Sigmoid colon (tissue), 7 donors: Measurements from ENCODE around the gene ITIH4. TPM values are rescaled to one million over a fixed set of nuclear protein-coding genes. Genes with fewer than 3 reads are reported as not detected.

Experiments
- DNase-seq: peaks from one replicate; pipeline ENCODE4 v3.0.0-alpha.2; 2019
- H3K27ac ChIP-seq, 4 donors: fragments of 200-600 bp; sonication (generic); one replicate each; pipeline ENCODE4 v1.5.1; 2016 to 2019; ENCODE audit warnings: mild to moderate bottlenecking in 1 of 4
- H3K27me3 ChIP-seq, 3 donors: fragments of 200-600 bp; sonication (generic); one replicate each; pipeline ENCODE4 v1.5.1; 2019; ENCODE audit warnings: mild to moderate bottlenecking in 1 of 3
- H3K36me3 ChIP-seq, 4 donors: fragments of 200-600 bp; sonication (generic); one replicate each; pipeline ENCODE4 v1.5.1; 2016 to 2019
- H3K4me1 ChIP-seq, 4 donors: fragments of 200-600 bp; sonication (generic); one replicate each; pipeline ENCODE4 v1.5.1; 2017 to 2019
- H3K4me3 ChIP-seq, 4 donors: fragments of 200-600 bp; sonication (generic); one replicate each; pipeline ENCODE4 v1.5.1; 2017 to 2019; ENCODE audit warnings: mild to moderate bottlenecking in 2 of 4, moderate library complexity in 1 of 4
- H3K9me3 ChIP-seq, 4 donors: fragments of 200-600 bp in 3 of 4; sonication (generic) in 3 of 4; one replicate each; pipeline versions ENCODE4 v1.5.1 to v1.6.1; 2013 to 2019
- EP300 ChIP-seq, 4 donors: sonication (generic); formaldehyde crosslinking; IDR thresholded peaks; one replicate each; pipeline ENCODE4 v1.6.1; 2017; ENCODE audit warnings: antibody characterized with exemption in 4 of 4
- POLR2A ChIP-seq, 2 donors: fragments of 450-650 bp; IDR thresholded peaks; one replicate each; pipeline ENCODE4 v1.6.1; 2016; ENCODE audit warnings: antibody characterized with exemption in 2 of 2, mild to moderate bottlenecking in 2 of 2, moderate library complexity in 2 of 2
- POLR2AphosphoS5 ChIP-seq, 4 donors: sonication (generic); formaldehyde crosslinking; IDR thresholded peaks; one replicate each; pipeline ENCODE4 v1.6.1; 2017; ENCODE audit warnings: antibody characterized with exemption in 4 of 4
- WGBS, 2 donors: extraction: QIAGEN DNeasy Blood & Tissue Kit; methylation state at CpG; one replicate each; pipeline ENCODE4 v1.1.7; 2013; 5-methylcytosine and 5-hydroxymethylcytosine counted together
- intact Hi-C: fragments of 100-400 bp; cut with DNase I; formaldehyde crosslinking; loops from one replicate; pipeline ENCODE4 v1.15.1; 2023
- polyA plus RNA-seq, 3 donors: library from polyadenylated mRNA; stranded (reverse); fragments of 200-250 nt; gene quantifications; one replicate each; pipeline ENCODE4 v1.2.3, GENCODE V29; 2013
- total RNA-seq, 4 donors: library from RNA; depleted of rRNA; stranded (reverse); fragments of >200 nt; gene quantifications; one replicate each; pipeline ENCODE4 v1.1.0, GENCODE V29; 2016
- TF ChIP-seq, protein P1 (sequence below), 4 experiments: fragments of 450-650 bp in 3 of 4; fragments of 200-600 bp in 1 of 4; IDR thresholded peaks; one replicate each; pipeline ENCODE4 v1.5.1; 2016 to 2019; ENCODE audit warnings: antibody characterized with exemption in 4 of 4, mild to moderate bottlenecking in 3 of 4, moderate library complexity in 2 of 4
- donor health status: healthy with polysubstance abuse.
- donor health status: Bipolar disorder and iron deficiency.
- donor health status: healthy.

ITIH4 gene
- total and polyA plus RNA-seq, 7 donors, result 2.5 to 12.2 (median 5.6) TPM; not detected in 2

DNA sequence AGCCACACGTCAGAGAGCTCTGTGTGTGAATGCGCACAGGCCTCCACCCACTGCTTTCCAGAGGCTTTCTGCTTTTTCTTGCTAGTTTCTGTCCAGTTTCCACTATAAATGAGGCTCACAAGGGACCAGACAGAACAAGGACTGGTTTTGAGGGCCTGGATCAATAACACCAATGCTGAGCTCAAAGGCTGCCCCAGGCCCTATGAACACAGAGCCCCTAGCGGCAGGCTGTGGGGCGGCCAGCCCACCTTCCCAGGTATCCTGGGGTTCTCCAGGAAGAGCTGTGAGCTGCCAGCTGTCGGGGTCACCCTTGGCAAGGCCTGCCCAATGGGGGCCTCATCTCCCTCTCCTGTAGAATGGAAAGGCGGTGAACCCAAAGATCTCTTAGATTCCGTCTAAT lies 38.1 kb downstream of the ITIH4 start:
- intact Hi-C loops, result no loop called here
- no peak for DNase-seq
- TF ChIP-seq POLR2A (IDR thresholded peaks at IDR 0.05), result no peak
- TF ChIP-seq POLR2AphosphoS5 (IDR thresholded peaks at IDR 0.05), result no peak
- TF ChIP-seq, protein P1, sequence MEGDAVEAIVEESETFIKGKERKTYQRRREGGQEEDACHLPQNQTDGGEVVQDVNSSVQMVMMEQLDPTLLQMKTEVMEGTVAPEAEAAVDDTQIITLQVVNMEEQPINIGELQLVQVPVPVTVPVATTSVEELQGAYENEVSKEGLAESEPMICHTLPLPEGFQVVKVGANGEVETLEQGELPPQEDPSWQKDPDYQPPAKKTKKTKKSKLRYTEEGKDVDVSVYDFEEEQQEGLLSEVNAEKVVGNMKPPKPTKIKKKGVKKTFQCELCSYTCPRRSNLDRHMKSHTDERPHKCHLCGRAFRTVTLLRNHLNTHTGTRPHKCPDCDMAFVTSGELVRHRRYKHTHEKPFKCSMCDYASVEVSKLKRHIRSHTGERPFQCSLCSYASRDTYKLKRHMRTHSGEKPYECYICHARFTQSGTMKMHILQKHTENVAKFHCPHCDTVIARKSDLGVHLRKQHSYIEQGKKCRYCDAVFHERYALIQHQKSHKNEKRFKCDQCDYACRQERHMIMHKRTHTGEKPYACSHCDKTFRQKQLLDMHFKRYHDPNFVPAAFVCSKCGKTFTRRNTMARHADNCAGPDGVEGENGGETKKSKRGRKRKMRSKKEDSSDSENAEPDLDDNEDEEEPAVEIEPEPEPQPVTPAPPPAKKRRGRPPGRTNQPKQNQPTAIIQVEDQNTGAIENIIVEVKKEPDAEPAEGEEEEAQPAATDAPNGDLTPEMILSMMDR (IDR thresholded peaks at IDR 0.05), result no peak
- no peak for TF ChIP-seq EP300 (IDR thresholded peaks at IDR 0.05)
- WGBS, 2 donors, result 87 to 92% methylated on average over 7 of the region's 7 CpGs
- H3K27me3 ChIP-seq, result no peaks in the 10 kb centered on the region
- no peaks in the 10 kb centered on the region for H3K9me3 ChIP-seq
- H3K4me1 ChIP-seq, result no peaks in the 10 kb centered on the region
- H3K4me3 ChIP-seq, result no peak overlapping the region
- no peak overlapping the region for H3K27ac ChIP-seq
- H3K36me3 ChIP-seq, result no peaks in the 10 kb centered on the region

DNA sequence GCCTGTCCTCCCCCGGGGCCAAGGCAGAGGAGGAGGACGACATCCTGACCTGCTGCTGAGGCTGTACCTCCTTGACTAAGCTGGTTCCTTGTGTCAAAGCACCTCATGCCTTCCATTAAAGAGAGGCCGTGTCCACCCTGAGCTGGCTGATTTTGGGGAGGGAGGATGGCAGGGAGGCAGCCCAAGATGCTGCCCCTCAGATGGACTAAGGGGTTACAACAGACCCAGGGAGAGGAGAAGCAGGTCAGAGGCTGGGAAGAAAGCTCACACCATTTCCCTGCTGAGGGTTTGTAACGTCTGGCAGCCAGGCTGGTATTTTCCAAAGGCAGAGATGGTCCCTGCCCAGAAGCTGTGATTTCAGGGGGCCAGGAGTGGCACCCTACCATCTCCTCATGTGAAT lies 38.5 kb downstream of the ITIH4 start:
- no peaks in the 10 kb centered on the region for H3K27me3 ChIP-seq
- H3K4me3 ChIP-seq, result no peak overlapping the region
- no peaks in the 10 kb centered on the region for H3K36me3 ChIP-seq
- H3K4me1 ChIP-seq, result no peaks in the 10 kb centered on the region
- intact Hi-C loops, result no loop called here
- no peak overlapping the region for H3K27ac ChIP-seq
- H3K9me3 ChIP-seq, result no peaks in the 10 kb centered on the region
- TF ChIP-seq EP300 (IDR thresholded peaks at IDR 0.05), result no peak
- DNase-seq, result no peak
- 83 to 86% methylated on average over 4 of the region's 4 CpGs for WGBS, 2 donors

DNA sequence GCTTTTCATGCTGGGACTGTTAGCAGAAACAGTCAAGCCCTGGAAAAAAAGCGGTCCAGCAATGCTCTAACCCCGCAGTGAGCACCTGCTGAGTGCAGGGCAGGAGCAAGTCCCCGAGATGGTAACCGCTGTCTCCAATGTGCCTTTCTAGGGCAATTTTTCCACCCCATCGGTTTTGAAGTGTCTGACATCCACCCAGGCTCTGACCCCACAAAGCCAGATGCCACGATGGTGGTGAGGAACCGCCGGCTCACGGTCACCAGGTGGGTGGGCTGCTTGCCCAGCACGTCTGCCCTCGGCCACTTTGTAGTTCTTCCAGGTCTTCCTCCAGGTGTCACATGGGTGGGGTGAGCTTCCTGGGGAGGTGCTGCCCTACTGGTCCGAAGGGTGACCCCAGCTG lies 39.1 kb downstream of the ITIH4 start:
- H3K4me1 ChIP-seq, result no peaks in the 10 kb centered on the region

DNA sequence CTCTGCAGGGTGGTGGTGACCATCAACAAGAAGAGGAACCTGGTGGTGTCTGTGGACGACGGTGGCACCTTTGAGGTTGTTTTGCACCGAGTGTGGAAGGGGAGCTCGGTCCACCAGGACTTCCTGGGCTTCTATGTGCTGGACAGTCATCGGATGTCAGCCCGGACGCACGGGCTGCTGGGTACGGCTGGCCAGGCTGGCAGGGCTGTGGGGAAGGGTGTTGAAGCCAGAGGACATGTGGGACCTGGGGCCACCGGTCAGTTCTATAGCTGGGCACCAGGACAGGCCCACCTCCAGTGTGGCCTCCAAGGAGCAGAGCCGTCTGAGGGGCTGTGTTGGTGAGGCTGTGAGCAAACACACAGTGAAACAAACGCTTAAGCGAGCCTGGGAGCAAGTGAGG lies 39.7 kb downstream of the ITIH4 start:
- DNase-seq, result no peak
- H3K4me3 ChIP-seq, result no peak overlapping the region
- intact Hi-C loops, result no loop called here
- H3K27me3 ChIP-seq, result no peaks in the 10 kb centered on the region
- H3K9me3 ChIP-seq, result no peaks in the 10 kb centered on the region
- 87% methylated on average over 13 of the region's 13 CpGs for WGBS, 2 donors
- no peak for TF ChIP-seq EP300 (IDR thresholded peaks at IDR 0.05)
- no peak for TF ChIP-seq POLR2A (IDR thresholded peaks at IDR 0.05)
- TF ChIP-seq, protein P1 (IDR thresholded peaks at IDR 0.05), result no peak
- no peak for TF ChIP-seq POLR2AphosphoS5 (IDR thresholded peaks at IDR 0.05)
- H3K4me1 ChIP-seq, result no peaks in the 10 kb centered on the region
- no peak overlapping the region for H3K27ac ChIP-seq
- H3K36me3 ChIP-seq, result no peaks in the 10 kb centered on the region

More for the DNA sequence above, 39.1 kb downstream of the ITIH4 start:
- H3K27me3 ChIP-seq, result no peaks in the 10 kb centered on the region
- 79 to 83% methylated on average over 12 of the region's 12 CpGs for WGBS, 2 donors
- DNase-seq, result no peak
- no peaks in the 10 kb centered on the region for H3K9me3 ChIP-seq
- intact Hi-C loops, result no loop called here
- no peaks in the 10 kb centered on the region for H3K36me3 ChIP-seq
- H3K27ac ChIP-seq, result no peak overlapping the region
- no peak overlapping the region for H3K4me3 ChIP-seq
- no peak for TF ChIP-seq POLR2AphosphoS5 (IDR thresholded peaks at IDR 0.05)
- no peak for TF ChIP-seq POLR2A (IDR thresholded peaks at IDR 0.05)
- TF ChIP-seq, protein P1 (IDR thresholded peaks at IDR 0.05), result no peak

DNA sequence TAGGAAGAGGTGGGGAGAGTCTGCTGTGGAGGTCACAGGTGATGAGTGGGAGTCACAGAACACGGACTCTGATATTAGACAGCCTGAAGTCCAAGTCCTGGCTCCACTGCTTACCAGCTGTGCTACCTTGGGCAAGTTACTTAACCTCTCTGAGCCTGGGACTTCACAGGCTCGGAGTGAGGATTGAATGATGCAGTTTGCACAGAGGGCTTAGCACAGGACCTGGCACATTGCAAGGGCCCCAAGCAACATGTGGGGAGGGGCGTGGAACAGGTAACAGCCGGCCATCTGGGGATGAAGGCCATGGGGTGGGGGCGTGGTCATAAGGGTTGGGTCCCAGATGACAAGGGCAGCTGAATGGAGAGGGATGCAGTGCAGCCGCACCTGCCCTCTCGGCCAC lies 40.1 kb downstream of the ITIH4 start:
- no peak for DNase-seq
- intact Hi-C loops, result no loop called here
- Histone ChIP-seq H3K27me3 (no peaks in the 10 kb centered on the region), H3K36me3 (no peaks in the 10 kb centered on the region), H3K9me3 (no peaks in the 10 kb centered on the region), H3K27ac (no peak overlapping the region), H3K4me3 (no peak overlapping the region), H3K4me1 (no peaks in the 10 kb centered on the region)
- TF ChIP-seq POLR2A (IDR thresholded peaks at IDR 0.05) (no peak), POLR2AphosphoS5 (IDR thresholded peaks at IDR 0.05) (no peak), EP300 (IDR thresholded peaks at IDR 0.05) (no peak)
- WGBS, 2 donors, result 63 to 86% methylated on average over 7 of the region's 7 CpGs

DNA sequence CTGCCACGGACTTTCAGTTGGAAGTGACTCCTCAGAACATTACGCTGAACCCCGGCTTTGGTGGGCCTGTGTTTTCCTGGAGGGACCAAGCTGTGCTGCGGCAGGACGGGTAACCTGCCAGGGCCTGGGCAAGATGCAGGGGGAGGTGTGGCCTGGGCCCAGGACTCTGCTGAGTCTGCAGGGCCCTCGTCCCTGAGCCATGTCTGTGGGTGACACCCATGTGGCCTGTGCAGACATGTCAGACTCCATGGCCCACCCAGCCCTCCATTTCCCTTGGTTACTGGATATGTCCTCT lies 40.8 kb downstream of the ITIH4 start:
- no peak for TF ChIP-seq POLR2AphosphoS5 (IDR thresholded peaks at IDR 0.05)
- TF ChIP-seq POLR2A (IDR thresholded peaks at IDR 0.05), result no peak
- TF ChIP-seq, protein P1 (IDR thresholded peaks at IDR 0.05), result no peak
- TF ChIP-seq EP300 (IDR thresholded peaks at IDR 0.05), result no peak
- Histone ChIP-seq H3K27me3 (no peaks in the 10 kb centered on the region), H3K4me1 (no peaks in the 10 kb centered on the region), H3K4me3 (no peak overlapping the region), H3K27ac (no peak overlapping the region), H3K9me3 (no peaks in the 10 kb centered on the region), H3K36me3 (no peaks in the 10 kb centered on the region)
- DNase-seq, result no peak
- intact Hi-C loops, result no loop called here
- WGBS, 2 donors, result 91 to 92% methylated on average over 6 of the region's 6 CpGs
